K562 (cell line): Measurements from ENCODE around the gene OSBP2.

Experiments used
- BCOR ChIP-seq: fragments of 450-650 bp; IDR thresholded peaks from 2 replicates; pipeline ENCODE4 v1.6.1; 2016
- CREM ChIP-seq: IDR thresholded peaks from 2 replicates; pipeline ENCODE4 v1.6.1; 2014; ENCODE audit warnings: antibody characterized with exemption, low read depth
- FOSL1 ChIP-seq: fragments of 200-800 bp; sonication (Bioruptor generic); conservative IDR thresholded peaks from 2 replicates; pipeline ENCODE4 v1.6.1; 2016; ENCODE audit warnings: missing genetic modification characterization, missing compliant biosample characterization
- NRF1 ChIP-seq, 2 experiments: fragments of 450-650 bp; IDR thresholded peaks in 1 of 2; conservative IDR thresholded peaks in 1 of 2; 2 replicates each; pipeline ENCODE4 v1.6.1; 2014; ENCODE audit warnings: mild to moderate bottlenecking in 2 of 2
- RBM17 ChIP-seq: fragments of 200-400 bp; formaldehyde crosslinking; IDR thresholded peaks from 2 replicates; pipeline ENCODE4 v1.6.1; 2017; ENCODE audit warnings: low read depth, mild to moderate bottlenecking, low read length, borderline replicate concordance
- RBM34 ChIP-seq: fragments of 200-400 bp; formaldehyde crosslinking; IDR thresholded peaks from 2 replicates; pipeline ENCODE4 v1.6.1; 2018; ENCODE audit warnings: low read length, borderline replicate concordance; ENCODE audit not compliant: insufficient read depth
- REST ChIP-seq, 2 experiments: fragments of 450-650 bp; formaldehyde crosslinking in 1 of 2; IDR thresholded peaks; 2 replicates each; pipeline versions ENCODE4 v1.4.0 to v1.6.1; 2014 to 2020; ENCODE audit warnings: mild to moderate bottlenecking in 2 of 2, borderline replicate concordance in 1 of 2, low read depth in 1 of 2
- SRF ChIP-seq, 2 experiments: fragments of 250-450, 450-650 bp in 1 of 2; sonication (Bioruptor Pico) in 1 of 2; sonication (generic) in 1 of 2; formaldehyde crosslinking; IDR thresholded peaks; 2 replicates each; pipeline versions ENCODE4 v1.5.0 to v1.5.1; 2020 to 2022; ENCODE audit warnings: mild to moderate bottlenecking in 1 of 2, missing genetic modification reagents in 1 of 2
- ZBTB17 ChIP-seq: fragments of 450-650 bp; formaldehyde crosslinking; IDR thresholded peaks from 2 replicates; pipeline ENCODE4 v1.4.0; 2020; ENCODE audit warnings: mild to moderate bottlenecking
- ZBTB7A ChIP-seq: IDR thresholded peaks from 2 replicates; pipeline ENCODE4 v1.6.1; 2011; ENCODE audit warnings: low read depth, mild to moderate bottlenecking, low read length, moderate library complexity, borderline replicate concordance; ENCODE audit not compliant: control insufficient read depth

GRCh38 chr22:30877662-30878515 is 183.2 kb downstream of the OSBP2 start:
- TF ChIP-seq RBM17, result no peak
- TF ChIP-seq ZBTB17 (CRISPR knock-in tag), result no peak
- TF ChIP-seq REST (IDR thresholded peaks at IDR 0.05; ENCODE audit: borderline replicate concordance), result no peak
- TF ChIP-seq REST (CRISPR knock-in tag; IDR thresholded peaks at IDR 0.05; ENCODE audit: low read depth), result no peak
- TF ChIP-seq SRF (CRISPR knock-in tag; IDR thresholded peaks at IDR 0.05), result no peak
- no peak for TF ChIP-seq ZBTB7A
- no peak for TF ChIP-seq BCOR
- TF ChIP-seq RBM34, result no peak
- no peak for TF ChIP-seq CREM
- no peak for TF ChIP-seq NRF1 (conservative IDR thresholded peaks at IDR 0.05 in 1 of 2, IDR thresholded peaks at IDR 0.05 in 1 of 2)
- TF ChIP-seq FOSL1 (tag), result no peak
